RWPE1 (cell line): ENCODE measurements around the gene ZBTB1.

Experiments used
- CTCF ChIA-PET: fragments of 350-600 bp; sonication (Branson Sonifier 250); formaldehyde crosslinking; extraction: SDS; loops from one replicate; lab custom pipeline; 2021; lab: Yijun Ruan, JAX
- POLR2A ChIA-PET: fragments of 400-600 bp; formaldehyde crosslinking; extraction: SDS; loops from one replicate; lab custom pipeline; 2020; ENCODE audit warnings: antibody characterized with exemption; ENCODE audit not compliant: low non-redundant PET; lab: Yijun Ruan, JAX
- DNase-seq: peaks from one replicate; pipeline ENCODE4 v3.0.0; 2012; ENCODE audit warnings: low spot score
- H3K27ac ChIP-seq: fragments of 450-650 bp; 2 replicates; pipeline ENCODE4 v1.5.1; 2017
- TF ChIP-seq, protein P1 (sequence below): fragments of 450-650 bp; conservative IDR thresholded peaks from 2 replicates; pipeline ENCODE4 v1.5.1; 2017; ENCODE audit warnings: low read depth, mild to moderate bottlenecking

The ZBTB1 gene

DNA sequence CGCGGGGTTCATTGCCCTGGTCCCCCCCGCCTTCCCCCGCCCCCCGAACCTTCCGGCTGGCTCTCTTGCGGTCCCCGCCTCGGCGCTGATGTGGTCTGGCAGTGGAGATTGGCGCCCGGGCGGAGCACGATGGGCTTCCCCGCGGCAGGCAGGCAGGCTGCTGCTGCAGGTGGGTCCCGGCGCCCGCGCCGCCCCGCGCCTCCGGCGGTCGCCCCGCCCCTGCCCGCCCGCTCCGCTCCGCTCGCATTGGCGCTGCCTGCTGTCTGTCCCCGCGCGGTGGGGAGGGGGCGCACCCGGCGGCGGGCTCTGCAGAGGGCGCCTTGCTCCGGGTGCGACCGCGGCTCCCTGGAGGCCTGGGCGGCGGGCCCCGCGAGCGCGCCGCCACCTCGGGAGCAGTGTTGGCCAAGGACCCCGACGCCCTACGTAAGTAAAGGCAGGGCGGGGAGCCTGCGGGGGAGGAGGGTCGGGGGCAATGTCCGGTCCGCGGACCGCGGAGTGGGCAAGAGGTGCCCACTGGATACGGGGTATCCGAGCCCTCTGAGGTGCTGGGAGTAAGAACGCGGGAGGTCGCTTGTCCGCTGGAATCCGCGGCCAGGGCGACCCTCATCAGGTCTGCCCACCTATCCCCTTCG lies 39.3 kb upstream of the ZBTB1 start, which contains the start of gene AKAP5:
TSS of gene AKAP5 (plus strand) at position 309 of the 632 bp plus-strand sequence. CDS start 2,896 bp downstream, outside the sequence.
- CTCF ChIA-PET = interaction anchor here (0.6 to 1.2 kb wide), 3 partner anchors 11 to 14 kb away, joined by 3 to 4 read pairs (median 4); no protein-coding TSS in a partner anchor
- peak within 1 kb of the TSS; percentile 29; the same call in 1 of the 2 replicates for H3K27ac ChIP-seq
- DNase-seq = peak; percentile 54

DNA sequence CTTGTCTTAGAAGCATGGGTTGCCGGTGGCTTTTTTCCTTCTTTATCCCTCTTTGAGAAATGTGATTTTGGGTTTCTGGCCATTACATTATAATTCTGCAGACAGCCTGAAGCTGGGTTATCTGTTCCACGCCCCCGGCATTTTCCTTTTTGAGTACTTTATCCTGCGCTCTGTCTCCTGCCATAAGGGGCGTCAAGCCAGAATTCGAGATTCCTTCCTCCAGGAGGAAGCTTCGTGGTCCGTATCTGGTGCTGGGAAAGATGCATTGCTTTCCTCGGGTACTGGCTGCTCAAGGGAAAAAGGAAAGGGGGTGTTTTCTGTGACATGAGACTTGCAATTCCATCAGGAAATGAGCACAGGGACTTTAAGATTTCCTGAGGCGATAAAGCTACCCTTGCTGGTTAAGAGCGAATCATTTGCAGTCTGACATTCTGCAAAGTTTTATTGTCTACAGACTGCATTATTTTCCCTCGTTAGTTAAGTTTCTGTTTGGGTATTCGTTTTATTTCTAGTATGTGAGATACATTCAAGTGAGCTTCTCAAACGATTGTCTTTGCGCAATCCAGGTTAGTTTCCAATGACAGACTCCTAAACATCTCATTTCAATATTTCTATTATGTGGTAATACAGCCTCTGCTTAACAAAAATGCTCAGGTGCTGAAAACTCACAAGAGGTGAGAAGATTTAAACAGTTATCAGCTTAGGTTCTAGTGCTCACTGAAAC lies 38.6 kb upstream of the ZBTB1 start:
- TF ChIP-seq, protein P1, sequence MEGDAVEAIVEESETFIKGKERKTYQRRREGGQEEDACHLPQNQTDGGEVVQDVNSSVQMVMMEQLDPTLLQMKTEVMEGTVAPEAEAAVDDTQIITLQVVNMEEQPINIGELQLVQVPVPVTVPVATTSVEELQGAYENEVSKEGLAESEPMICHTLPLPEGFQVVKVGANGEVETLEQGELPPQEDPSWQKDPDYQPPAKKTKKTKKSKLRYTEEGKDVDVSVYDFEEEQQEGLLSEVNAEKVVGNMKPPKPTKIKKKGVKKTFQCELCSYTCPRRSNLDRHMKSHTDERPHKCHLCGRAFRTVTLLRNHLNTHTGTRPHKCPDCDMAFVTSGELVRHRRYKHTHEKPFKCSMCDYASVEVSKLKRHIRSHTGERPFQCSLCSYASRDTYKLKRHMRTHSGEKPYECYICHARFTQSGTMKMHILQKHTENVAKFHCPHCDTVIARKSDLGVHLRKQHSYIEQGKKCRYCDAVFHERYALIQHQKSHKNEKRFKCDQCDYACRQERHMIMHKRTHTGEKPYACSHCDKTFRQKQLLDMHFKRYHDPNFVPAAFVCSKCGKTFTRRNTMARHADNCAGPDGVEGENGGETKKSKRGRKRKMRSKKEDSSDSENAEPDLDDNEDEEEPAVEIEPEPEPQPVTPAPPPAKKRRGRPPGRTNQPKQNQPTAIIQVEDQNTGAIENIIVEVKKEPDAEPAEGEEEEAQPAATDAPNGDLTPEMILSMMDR = no peak
- ChIA-PET POLR2A (interaction anchor here (0.7 kb wide), 1 partner anchor 49 kb away, joined by 3 read pairs; no protein-coding TSS in a partner anchor), CTCF (interaction anchor here (0.6 to 1.2 kb wide), 6 partner anchors 9 to 471 kb away, joined by 3 to 6 read pairs (median 3); no protein-coding TSS in a partner anchor)
- H3K27ac ChIP-seq = peak overlapping the region; percentile 29; the same call in 1 of the 2 replicates
- peak; percentile 33 for DNase-seq

More for the DNA sequence above, 39.3 kb upstream of the ZBTB1 start, which contains the start of gene AKAP5:
- TF ChIP-seq, protein P1 = no peak
- POLR2A ChIA-PET = interaction anchor here (0.7 kb wide), 1 partner anchor 49 kb away, joined by 3 read pairs; no protein-coding TSS in a partner anchor

DNA sequence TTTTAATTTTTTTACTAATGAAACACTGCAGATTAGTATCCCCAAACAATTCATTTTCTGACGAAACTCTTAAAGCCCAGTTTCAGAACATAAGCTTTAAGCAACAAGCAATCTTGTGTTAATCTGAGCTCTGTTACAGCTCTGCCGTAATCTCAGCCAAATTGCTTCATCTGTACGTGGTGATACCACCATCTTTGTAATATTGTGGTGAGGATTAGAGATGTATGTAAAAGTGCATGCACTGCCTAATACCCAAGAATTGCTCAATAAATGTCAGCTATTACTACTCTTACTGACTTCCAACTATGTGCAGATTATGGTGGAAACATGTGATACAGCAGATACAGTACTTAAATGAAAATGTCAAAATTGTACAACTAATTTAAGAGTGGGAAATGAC lies 37.5 kb upstream of the ZBTB1 start:
- POLR2A ChIA-PET = no interaction called here
- no peak for DNase-seq
- no peak overlapping the region for H3K27ac ChIP-seq
- TF ChIP-seq, protein P1 = no peak
- CTCF ChIA-PET = interaction anchor here (0.9 to 1.2 kb wide), 2 partner anchors 8 to 22 kb away, joined by 3 to 6 read pairs; no protein-coding TSS in a partner anchor

DNA sequence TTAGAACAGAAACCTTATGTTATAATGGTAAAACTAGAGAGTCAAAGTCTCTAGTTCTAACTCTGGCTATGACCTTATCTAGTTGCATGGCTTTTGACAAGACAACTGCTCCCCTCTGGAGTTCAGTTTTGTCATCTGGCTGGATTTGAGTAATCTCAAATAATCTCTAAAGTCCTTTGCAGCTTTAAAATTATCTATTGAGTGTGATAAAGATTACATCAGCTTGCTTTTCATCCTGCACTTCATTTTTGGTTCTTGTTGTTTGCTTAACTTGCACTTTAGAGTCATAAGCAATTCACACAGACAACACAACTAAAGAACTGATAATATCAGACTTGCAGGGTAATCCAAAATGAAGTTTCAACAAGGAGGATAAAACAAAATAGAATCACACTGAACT lies 37.0 kb upstream of the ZBTB1 start:
- DNase-seq = no peak
- TF ChIP-seq, protein P1 = no peak
- CTCF ChIA-PET = no interaction called here
- POLR2A ChIA-PET = no interaction called here
- no peak overlapping the region for H3K27ac ChIP-seq

DNA sequence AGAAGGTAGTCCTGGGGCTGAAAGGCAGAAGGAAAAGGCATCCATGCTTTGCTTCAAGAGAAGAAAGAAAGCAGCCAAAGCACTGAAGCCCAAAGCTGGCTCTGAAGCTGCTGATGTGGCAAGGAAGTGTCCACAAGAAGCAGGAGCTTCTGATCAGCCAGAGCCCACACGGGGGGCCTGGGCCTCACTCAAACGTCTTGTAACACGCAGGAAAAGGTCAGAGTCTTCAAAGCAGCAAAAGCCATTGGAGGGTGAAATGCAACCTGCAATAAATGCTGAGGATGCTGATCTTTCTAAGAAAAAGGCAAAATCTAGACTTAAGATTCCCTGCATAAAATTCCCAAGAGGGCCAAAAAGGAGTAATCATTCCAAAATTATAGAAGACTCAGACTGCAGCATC lies 36.1 kb upstream of the ZBTB1 start:
- H3K27ac ChIP-seq = no peak overlapping the region
- CTCF ChIA-PET = interaction anchor here (1.2 kb wide), 1 partner anchor 10 kb away, joined by 4 read pairs; no protein-coding TSS in a partner anchor
- POLR2A ChIA-PET = no interaction called here
- no peak for DNase-seq
- TF ChIP-seq, protein P1 = no peak

DNA sequence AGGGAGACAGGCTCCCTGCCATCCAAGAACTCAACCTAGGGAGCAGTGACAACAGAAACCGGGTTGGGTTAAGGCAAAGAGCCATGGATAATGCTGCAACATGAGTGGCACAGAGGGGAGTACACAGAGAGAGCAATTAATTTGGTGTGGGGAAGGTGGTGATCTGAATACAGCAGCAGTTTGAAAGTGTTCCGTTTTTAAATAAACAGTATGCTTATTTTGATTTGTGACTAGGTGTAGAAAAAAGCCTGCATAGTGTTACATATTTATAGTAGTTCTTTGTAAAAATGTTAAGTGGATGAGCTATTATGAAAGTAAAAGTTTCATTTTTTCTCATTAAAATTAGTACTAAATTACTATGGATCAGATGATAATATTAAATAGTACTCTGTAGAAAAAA lies 30.5 kb upstream of the ZBTB1 start:
- H3K27ac ChIP-seq = no peak overlapping the region
- POLR2A ChIA-PET = no interaction called here
- DNase-seq = no peak
- CTCF ChIA-PET = interaction anchor here (0.6 kb wide), 1 partner anchor 8 kb away, joined by 3 read pairs; no protein-coding TSS in a partner anchor
- TF ChIP-seq, protein P1 = no peak
